AG08395 (cell line): ENCODE measurements around the gene TCAIM.
"Not testable (repeated sequence)": the region's sequence is repeated elsewhere in the genome, so short reads cannot be mapped to it uniquely, and the experiment has no call there.

Experiments
- DNase-seq: peaks from one replicate; pipeline ENCODE4 v3.0.0; 2012; ENCODE audit warnings: mixed read lengths, low spot score

Gene TCAIM

GRCh38 chr3:44416031-44417030, 77.8 kb downstream of the TCAIM start:
- DNase-seq = no peak

GRCh38 chr3:44418118-44418517, 79.6 kb downstream of the TCAIM start:
- DNase-seq = not testable (repeated sequence)

GRCh38 chr3:44418549-44418948, 80.0 kb downstream of the TCAIM start:
- no peak for DNase-seq

GRCh38 chr3:44419116-44419922, 80.8 kb downstream of the TCAIM start:
- no peak for DNase-seq

- DNase-seq = no peak
Measured at GRCh38 chr3:44419923-44420650, 81.5 kb downstream of the TCAIM start.

- DNase-seq = no peak
Measured at GRCh38 chr3:44420676-44421075, 82.1 kb downstream of the TCAIM start.

- no peak for DNase-seq
Measured at GRCh38 chr3:44421280-44421679, 82.7 kb downstream of the TCAIM start.

- no peak for DNase-seq
Measured at GRCh38 chr3:44424758-44425157, 86.2 kb downstream of the TCAIM start.

GRCh38 chr3:44427683-44428082, 89.1 kb downstream of the TCAIM start:
- DNase-seq = no peak

- DNase-seq = no peak
Measured at GRCh38 chr3:44428910-44429309, 90.3 kb downstream of the TCAIM start.

- DNase-seq = no peak
Measured at GRCh38 chr3:44429459-44429858, 90.9 kb downstream of the TCAIM start.

- no peak for DNase-seq
Measured at GRCh38 chr3:44430466-44430865, 91.9 kb downstream of the TCAIM start.

GRCh38 chr3:44434834-44435510, 96.4 kb downstream of the TCAIM start:
- no peak for DNase-seq

GRCh38 chr3:44436181-44436580, 97.6 kb downstream of the TCAIM start:
- DNase-seq = peak; percentile 28

GRCh38 chr3:44437800-44438199, 99.2 kb downstream of the TCAIM start:
- no peak for DNase-seq

GRCh38 chr3:44439499-44440295, 101.1 kb downstream of the TCAIM start:
- DNase-seq = no peak

- DNase-seq = no peak
Measured at GRCh38 chr3:44442596-44443309, 104.2 kb downstream of the TCAIM start.

GRCh38 chr3:44444437-44444836, 105.9 kb downstream of the TCAIM start:
- no peak for DNase-seq

- DNase-seq = no peak
Measured at GRCh38 chr3:44444896-44445691, 106.5 kb downstream of the TCAIM start.
